H9 (cell line): ENCODE results near the gene GAK. TPM values are rescaled to one million over a fixed set of nuclear protein-coding genes. Genes with fewer than 3 reads are reported as not detected.

Experiments
- DNase-seq: peaks from one replicate; pipeline ENCODE4 v3.0.0-alpha.2; 2017
- H2AFZ ChIP-seq: one replicate; pipeline ENCODE4 v1.6.1; 2013; ENCODE audit warnings: mild to moderate bottlenecking, low read length, control low read depth, moderate library complexity
- H2AK5ac ChIP-seq: 2 replicates; pipeline ENCODE4 v1.6.1; 2013; ENCODE audit warnings: low read length, control low read depth, mixed read lengths; ENCODE audit not compliant: insufficient read length
- H2BK120ac ChIP-seq: one replicate; pipeline ENCODE4 v1.6.1; 2013; ENCODE audit warnings: low read depth, mild to moderate bottlenecking, low read length, control low read depth, inconsistent platforms; ENCODE audit not compliant: poor library complexity, severe bottlenecking
- H2BK12ac ChIP-seq: 2 replicates; pipeline ENCODE4 v1.6.1; 2013; ENCODE audit warnings: low read length, control low read depth, mixed read lengths, low read depth; ENCODE audit not compliant: insufficient read length
- H2BK15ac ChIP-seq: 2 replicates; pipeline ENCODE4 v1.6.1; 2013; ENCODE audit warnings: low read depth, low read length, control low read depth
- H2BK20ac ChIP-seq: one replicate; pipeline ENCODE4 v1.6.1; 2013; ENCODE audit warnings: low read depth, mild to moderate bottlenecking, low read length, control low read depth, inconsistent platforms; ENCODE audit not compliant: poor library complexity, severe bottlenecking
- H2BK5ac ChIP-seq: 2 replicates; pipeline ENCODE4 v1.6.1; 2013; ENCODE audit warnings: low read length, control low read depth, mixed read lengths; ENCODE audit not compliant: insufficient read length
- H3K14ac ChIP-seq: 2 replicates; pipeline ENCODE4 v1.6.1; 2013; ENCODE audit warnings: low read length, control low read depth; ENCODE audit not compliant: insufficient read depth
- H3K18ac ChIP-seq: 2 replicates; pipeline ENCODE4 v1.6.1; 2013; ENCODE audit warnings: low read depth, mild to moderate bottlenecking, mixed read lengths, low read length, control low read depth; ENCODE audit not compliant: insufficient read length
- H3K23ac ChIP-seq: 2 replicates; pipeline ENCODE4 v1.6.1; 2013; ENCODE audit warnings: low read length, control low read depth, mixed read lengths, low read depth; ENCODE audit not compliant: insufficient read length
- H3K23me2 ChIP-seq: 2 replicates; pipeline ENCODE4 v1.6.1; 2013; ENCODE audit warnings: low read depth, mild to moderate bottlenecking, mixed read lengths, low read length, control low read depth; ENCODE audit not compliant: insufficient read length, poor library complexity, severe bottlenecking
- H3K27ac ChIP-seq: 2 replicates; pipeline ENCODE4 v1.5.1; 2013; ENCODE audit warnings: low read length, control low read depth, mixed read lengths, low read depth; ENCODE audit not compliant: insufficient read length
- H3K27me3 ChIP-seq: 2 replicates; pipeline ENCODE4 v1.6.1; 2013; ENCODE audit warnings: low read length, control low read depth, inconsistent platforms; ENCODE audit not compliant: insufficient read depth
- H3K4ac ChIP-seq: 2 replicates; pipeline ENCODE4 v1.6.1; 2013; ENCODE audit warnings: low read depth, mild to moderate bottlenecking, control low read depth, inconsistent platforms, low read length, moderate library complexity
- H3K4me1 ChIP-seq: 2 replicates; pipeline ENCODE4 v1.6.1; 2013; ENCODE audit warnings: low read length, control low read depth, inconsistent platforms; ENCODE audit not compliant: insufficient read depth
- H3K4me2 ChIP-seq: 2 replicates; pipeline ENCODE4 v1.6.1; 2013; ENCODE audit warnings: low read length, control low read depth, mixed read lengths; ENCODE audit not compliant: insufficient read length, insufficient read depth
- H3K56ac ChIP-seq: 2 replicates; pipeline ENCODE4 v1.6.1; 2013; ENCODE audit warnings: low read depth, mild to moderate bottlenecking, mixed read lengths, low read length, control low read depth; ENCODE audit not compliant: insufficient read length
- H3K79me1 ChIP-seq: 2 replicates; pipeline ENCODE4 v1.6.1; 2013; ENCODE audit warnings: low read depth, mild to moderate bottlenecking, moderate library complexity, low read length, control low read depth, inconsistent platforms; ENCODE audit not compliant: insufficient read depth, poor library complexity, severe bottlenecking
- H3K79me2 ChIP-seq: 2 replicates; pipeline ENCODE4 v1.6.1; 2013; ENCODE audit warnings: low read length, control low read depth, inconsistent platforms; ENCODE audit not compliant: insufficient read depth
- H3K9ac ChIP-seq: 2 replicates; pipeline ENCODE4 v1.6.1; 2013; ENCODE audit warnings: low read length, control low read depth, mixed read lengths; ENCODE audit not compliant: insufficient read length; ENCODE audit errors: extremely low read depth
- H3K9me3 ChIP-seq: one replicate; pipeline ENCODE4 v1.6.1; 2013; ENCODE audit warnings: low read depth, low read length, inconsistent platforms; ENCODE audit not compliant: control insufficient read depth
- H3T11ph ChIP-seq: one replicate; pipeline ENCODE4 v1.6.1; 2013; ENCODE audit warnings: mild to moderate bottlenecking, low read length, control low read depth, inconsistent platforms
- H4K20me1 ChIP-seq: one replicate; pipeline ENCODE4 v1.6.1; 2013; ENCODE audit not compliant: control insufficient read depth, insufficient read length, insufficient read depth
- H4K5ac ChIP-seq: 2 replicates; pipeline ENCODE4 v1.6.1; 2013; ENCODE audit warnings: low read depth, mild to moderate bottlenecking, mixed read lengths, low read length, control low read depth; ENCODE audit not compliant: insufficient read length
- H4K8ac ChIP-seq: replicated peaks from 2 replicates; pipeline ENCODE4 v1.6.1; 2013; ENCODE audit warnings: low read length, control low read depth, mixed read lengths, low read depth; ENCODE audit not compliant: insufficient read length
- H4K91ac ChIP-seq: 2 replicates; pipeline ENCODE4 v1.6.1; 2013; ENCODE audit warnings: low read depth, mild to moderate bottlenecking, moderate library complexity, mixed read lengths, low read length, control low read depth; ENCODE audit not compliant: insufficient read length
- H3K27ac Mint-ChIP-seq, 3 experiments: 2 replicates in 2 of 3; 3 replicates in 1 of 3; pipeline ENCODE4 v1.8.0; 2020 to 2021; ENCODE audit warnings: mixed read lengths in 3 of 3, mild to moderate bottlenecking in 1 of 3, moderate library complexity in 1 of 3
- H3K27me3 Mint-ChIP-seq: 2 replicates; pipeline ENCODE4 v1.8.0; 2021; ENCODE audit warnings: low read depth, mild to moderate bottlenecking, moderate library complexity, mixed read lengths
- H3K36me3 Mint-ChIP-seq, 3 experiments: 2 replicates in 2 of 3; 3 replicates in 1 of 3; pipeline ENCODE4 v1.8.0; 2020 to 2021; ENCODE audit warnings: low read depth in 3 of 3, mixed read lengths in 3 of 3; ENCODE audit not compliant: insufficient read depth in 1 of 3
- H3K4me1 Mint-ChIP-seq, 2 experiments: 2 replicates each; pipeline ENCODE4 v1.8.0; 2020; ENCODE audit warnings: mixed read lengths in 2 of 2
- H3K4me3 Mint-ChIP-seq, 2 experiments: 2 replicates in 1 of 2; 3 replicates in 1 of 2; pipeline ENCODE4 v1.8.0; 2020 to 2021; ENCODE audit warnings: mild to moderate bottlenecking in 2 of 2, mixed read lengths in 2 of 2, moderate library complexity in 1 of 2
- H3K9me3 Mint-ChIP-seq, 2 experiments: 2 replicates in 1 of 2; 3 replicates in 1 of 2; pipeline ENCODE4 v1.8.0; 2020; ENCODE audit warnings: mild to moderate bottlenecking in 2 of 2, mixed read lengths in 2 of 2, moderate library complexity in 1 of 2
- CTCF ChIP-seq: fragments of 200-600 bp; sonication (generic); conservative IDR thresholded peaks from 3 replicates; pipeline ENCODE4 v1.8.0; 2021; ENCODE audit warnings: antibody characterized with exemption, mild to moderate bottlenecking
- WGBS: extraction: QIAGEN DNeasy Blood & Tissue Kit; methylation state at CpG from one replicate; pipeline ENCODE4 v1.1.7; 2013; ENCODE audit warnings: missing lambda C conversion rate, low lambda C conversion rate, mixed read lengths; ENCODE audit not compliant: insufficient read length; ENCODE audit errors: extremely low coverage; 5-methylcytosine and 5-hydroxymethylcytosine counted together
- total RNA-seq: library from RNA; stranded (reverse); gene quantifications from 2 replicates; pipeline ENCODE4 v1.2.1, GENCODE V29; 2021

The GAK gene
- total RNA-seq, 1 experiment from 2014 or later, result 80.7 TPM

- Histone ChIP-seq H3T11ph (no peak overlapping the region), H3K23ac (no peak overlapping the region), H3K4me1 (no peaks in the 10 kb centered on the region), H2AFZ (no peak overlapping the region), H3K27me3 (no peaks in the 10 kb centered on the region), H3K18ac (no peak overlapping the region), H2AK5ac (no peak overlapping the region), H2BK20ac (no peak overlapping the region), H3K14ac (no peak overlapping the region), H2BK5ac (no peak overlapping the region), H3K4ac (no peak overlapping the region), H4K8ac (no peak overlapping the region), H3K4me2 (no peak overlapping the region), H2BK120ac (no peak overlapping the region), H2BK12ac (no peak overlapping the region), H3K27ac (no peak overlapping the region), H2BK15ac (no peak overlapping the region), H3K79me2 (no peaks in the 10 kb centered on the region), H3K23me2 (no peaks in the 10 kb centered on the region), H4K5ac (no peak overlapping the region), H3K9me3 (no peaks in the 10 kb centered on the region), H4K91ac (no peak overlapping the region), H4K20me1 (no peaks in the 10 kb centered on the region), H3K9ac (no peak overlapping the region), H3K79me1 (no peaks in the 10 kb centered on the region), H3K56ac (no peak overlapping the region)
- no peak for TF ChIP-seq CTCF
- no peak overlapping the region for H3K27ac Mint-ChIP-seq
- no peak for DNase-seq
- H3K27me3 Mint-ChIP-seq, result no peaks in the 10 kb centered on the region
- H3K9me3 Mint-ChIP-seq, result peaks cover 2 to 3% of the 10 kb centered on the region in 2 experiments; a peak in 2 of 5 replicates
- H3K4me3 Mint-ChIP-seq, result no peak overlapping the region
- WGBS, result no CpG with 5 or more reads among the region's 22 CpGs
- H3K36me3 Mint-ChIP-seq, result peaks cover 9 to 43% (median 39%) of the 10 kb centered on the region in 3 experiments; a peak in 6 of 7 replicates
- H3K4me1 Mint-ChIP-seq, result no peaks in the 10 kb centered on the region
Observed at GRCh38 chr4:882646-883045, 49.5 kb downstream of the GAK start.
